Osteoblast (primary cell): Measurements from ENCODE around the gene DLG2. TPM values are rescaled to one million over a fixed set of nuclear protein-coding genes. Genes with fewer than 3 reads are reported as not detected.

Experiments used
- DNase-seq: peaks from one replicate; pipeline ENCODE4 v3.0.0; 2011; ENCODE audit warnings: low spot score, mixed read lengths; ENCODE audit not compliant: insufficient read length; ENCODE audit errors: missing footprints
- H2AFZ ChIP-seq: 2 replicates; pipeline ENCODE4 v1.6.0; 2011; ENCODE audit warnings: mild to moderate bottlenecking, low read length
- H3K27ac ChIP-seq: 2 replicates; pipeline ENCODE4 v1.5.1; 2011; ENCODE audit warnings: mild to moderate bottlenecking, low read depth, low read length, moderate library complexity
- H3K27me3 ChIP-seq: 2 replicates; pipeline ENCODE4 v1.6.0; 2012; ENCODE audit warnings: mild to moderate bottlenecking, control low read depth, inconsistent platforms, low read length, moderate library complexity; ENCODE audit not compliant: insufficient read depth
- H3K36me3 ChIP-seq: 2 replicates; pipeline ENCODE4 v1.5.1; 2011; ENCODE audit warnings: mild to moderate bottlenecking, low read length, control low read depth, moderate library complexity; ENCODE audit not compliant: insufficient read depth
- H3K4me1 ChIP-seq: 2 replicates; pipeline ENCODE4 v1.5.1; 2011; ENCODE audit warnings: mild to moderate bottlenecking, low read length, control low read depth, moderate library complexity; ENCODE audit not compliant: insufficient read depth
- H3K4me2 ChIP-seq: 2 replicates; pipeline ENCODE4 v1.6.0; 2011; ENCODE audit warnings: mild to moderate bottlenecking, low read length; ENCODE audit not compliant: insufficient read depth
- H3K4me3 ChIP-seq: fragments of 200-600 bp; sonication (generic); 3 replicates; pipeline ENCODE4 v1.5.1; 2012; ENCODE audit warnings: mild to moderate bottlenecking, low read length, inconsistent platforms; ENCODE audit not compliant: insufficient read depth
- H3K79me2 ChIP-seq: 2 replicates; pipeline ENCODE4 v1.6.0; 2012; ENCODE audit warnings: mild to moderate bottlenecking, low read length, control low read depth, inconsistent platforms; ENCODE audit not compliant: insufficient read depth
- H3K9me3 ChIP-seq: 2 replicates; pipeline ENCODE4 v1.5.1; 2011; ENCODE audit warnings: low read depth, low read length, control low read depth
- H4K20me1 ChIP-seq: 2 replicates; pipeline ENCODE4 v1.6.0; 2012; ENCODE audit warnings: mild to moderate bottlenecking, low read length, control low read depth; ENCODE audit not compliant: insufficient read depth
- total RNA-seq: library from RNA; depleted of rRNA; stranded (reverse); fragments of >200 nt; gene quantifications from 2 replicates; pipeline ENCODE4 v1.2.3, GENCODE V29; 2012
- TF ChIP-seq, protein P1 (sequence below): IDR thresholded peaks from 2 replicates; pipeline ENCODE4 v1.5.1; 2011; ENCODE audit warnings: mild to moderate bottlenecking, low read depth, low read length, moderate library complexity; ENCODE audit errors: extremely low read depth

The DLG2 gene
- total RNA-seq, 1 donor = 3.3 TPM

DNA sequence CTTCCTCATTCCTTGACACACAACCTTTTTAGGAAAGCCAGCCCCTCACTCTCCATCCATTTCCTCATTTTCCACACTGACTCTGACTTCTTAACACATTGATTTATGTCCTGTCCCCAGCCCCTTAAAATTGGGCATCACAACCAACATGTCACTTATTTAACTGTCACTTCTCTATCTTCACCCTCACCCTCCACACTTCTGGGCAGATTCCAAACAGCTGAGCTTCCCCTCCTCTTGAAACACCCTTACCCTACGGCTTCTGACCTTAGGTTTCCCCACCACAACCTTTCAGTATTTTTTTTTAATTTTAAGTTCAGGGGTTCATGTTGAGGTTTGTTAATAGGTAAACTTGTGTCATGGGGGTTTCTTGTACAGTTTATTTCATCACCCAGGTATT lies 696.3 kb downstream of the DLG2 start:
- H3K4me2 ChIP-seq = no peak overlapping the region
- no peaks in the 10 kb centered on the region for H3K9me3 ChIP-seq
- no peaks in the 10 kb centered on the region for H4K20me1 ChIP-seq
- no peak overlapping the region for H3K4me3 ChIP-seq
- H3K27ac ChIP-seq = no peak overlapping the region
- TF ChIP-seq, protein P1, sequence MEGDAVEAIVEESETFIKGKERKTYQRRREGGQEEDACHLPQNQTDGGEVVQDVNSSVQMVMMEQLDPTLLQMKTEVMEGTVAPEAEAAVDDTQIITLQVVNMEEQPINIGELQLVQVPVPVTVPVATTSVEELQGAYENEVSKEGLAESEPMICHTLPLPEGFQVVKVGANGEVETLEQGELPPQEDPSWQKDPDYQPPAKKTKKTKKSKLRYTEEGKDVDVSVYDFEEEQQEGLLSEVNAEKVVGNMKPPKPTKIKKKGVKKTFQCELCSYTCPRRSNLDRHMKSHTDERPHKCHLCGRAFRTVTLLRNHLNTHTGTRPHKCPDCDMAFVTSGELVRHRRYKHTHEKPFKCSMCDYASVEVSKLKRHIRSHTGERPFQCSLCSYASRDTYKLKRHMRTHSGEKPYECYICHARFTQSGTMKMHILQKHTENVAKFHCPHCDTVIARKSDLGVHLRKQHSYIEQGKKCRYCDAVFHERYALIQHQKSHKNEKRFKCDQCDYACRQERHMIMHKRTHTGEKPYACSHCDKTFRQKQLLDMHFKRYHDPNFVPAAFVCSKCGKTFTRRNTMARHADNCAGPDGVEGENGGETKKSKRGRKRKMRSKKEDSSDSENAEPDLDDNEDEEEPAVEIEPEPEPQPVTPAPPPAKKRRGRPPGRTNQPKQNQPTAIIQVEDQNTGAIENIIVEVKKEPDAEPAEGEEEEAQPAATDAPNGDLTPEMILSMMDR = no peak
- no peaks in the 10 kb centered on the region for H3K27me3 ChIP-seq
- no peak overlapping the region for H2AFZ ChIP-seq
- no peak for DNase-seq
- H3K79me2 ChIP-seq = no peaks in the 10 kb centered on the region
- H3K4me1 ChIP-seq = no peaks in the 10 kb centered on the region
- no peaks in the 10 kb centered on the region for H3K36me3 ChIP-seq

DNA sequence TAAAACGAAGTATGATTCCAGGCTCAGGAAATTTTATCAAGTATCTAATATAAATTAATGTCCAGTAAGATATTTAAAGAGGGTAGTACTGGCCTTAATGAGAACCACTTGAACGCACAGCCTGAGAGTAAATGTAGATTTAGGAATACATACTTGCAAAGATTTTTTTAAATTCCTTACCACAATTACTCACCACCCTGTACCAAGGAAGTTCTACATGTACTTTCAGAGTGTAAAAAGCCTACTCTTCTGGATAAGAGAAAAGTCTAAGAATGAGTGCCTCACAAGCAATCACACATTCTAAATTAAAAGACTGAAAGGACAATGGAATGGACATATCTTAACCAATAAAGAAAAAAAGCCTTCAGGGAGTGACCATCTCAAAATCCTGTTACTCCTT lies 697.4 kb downstream of the DLG2 start:
- no peak for DNase-seq
- Histone ChIP-seq H2AFZ (no peak overlapping the region), H3K4me3 (no peak overlapping the region), H3K79me2 (no peaks in the 10 kb centered on the region), H3K4me1 (no peaks in the 10 kb centered on the region), H3K4me2 (no peak overlapping the region), H3K27me3 (peaks cover 1% of the 10 kb centered on the region), H3K9me3 (no peaks in the 10 kb centered on the region), H3K27ac (no peak overlapping the region), H3K36me3 (no peaks in the 10 kb centered on the region), H4K20me1 (no peaks in the 10 kb centered on the region)
- TF ChIP-seq, protein P1 = no peak

DNA sequence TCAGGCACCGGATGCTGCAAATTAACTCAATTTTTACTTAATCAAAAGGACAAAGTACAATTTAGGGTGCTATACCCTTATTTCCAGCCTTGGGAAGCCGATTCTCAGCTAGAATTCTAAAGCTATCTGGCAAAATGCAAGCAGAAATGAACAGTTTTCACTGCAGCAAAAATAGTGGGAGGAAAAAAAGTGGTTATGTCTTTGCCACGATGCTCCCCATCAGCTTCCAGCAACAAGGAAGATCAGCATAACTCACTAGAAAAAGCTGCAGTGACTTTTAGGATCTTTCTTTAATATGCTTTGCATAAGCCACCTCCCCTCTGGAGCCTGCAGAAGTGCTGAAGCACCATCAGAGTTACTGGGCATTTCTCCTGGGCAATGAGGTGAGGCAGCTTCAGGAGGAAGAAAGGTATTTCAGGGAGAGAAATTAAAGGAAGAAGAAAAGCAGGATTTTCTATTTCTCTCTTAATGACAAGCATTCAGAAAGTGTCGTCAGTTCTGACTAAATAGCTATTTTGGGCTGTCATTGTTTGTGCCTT lies 702.9 kb downstream of the DLG2 start:
- TF ChIP-seq, protein P1 = no peak
- no peaks in the 10 kb centered on the region for H3K79me2 ChIP-seq

DNA sequence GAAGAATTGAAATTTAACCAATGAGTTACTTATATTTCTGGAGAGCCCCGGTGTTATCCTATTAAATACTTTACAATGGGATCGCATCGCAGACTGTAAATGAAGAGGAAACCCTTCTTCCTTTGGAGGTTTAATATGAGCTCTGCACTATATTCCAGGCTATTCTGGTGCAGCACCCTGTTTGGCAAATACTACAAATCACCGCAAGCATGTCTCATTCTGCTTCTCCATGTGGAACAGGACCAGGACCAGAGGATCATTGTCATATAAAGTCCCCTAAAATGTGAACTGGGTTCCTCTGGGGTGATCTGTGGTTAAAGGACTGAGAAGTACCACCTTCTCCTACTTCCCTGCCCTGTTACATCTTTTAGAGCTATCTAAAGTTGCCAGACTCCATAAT lies 703.7 kb downstream of the DLG2 start:
- Histone ChIP-seq H3K4me1 (peaks cover 4% of the 10 kb centered on the region), H3K36me3 (no peaks in the 10 kb centered on the region), H2AFZ (no peak overlapping the region), H3K4me2 (peak overlapping the region; percentile 67), H3K27me3 (peaks cover 11% of the 10 kb centered on the region), H3K9me3 (no peaks in the 10 kb centered on the region), H3K4me3 (no peak overlapping the region), H3K79me2 (no peaks in the 10 kb centered on the region), H4K20me1 (no peaks in the 10 kb centered on the region), H3K27ac (no peak overlapping the region)
- TF ChIP-seq, protein P1 = no peak
- DNase-seq = no peak

More for the DNA sequence above, 702.9 kb downstream of the DLG2 start:
- no peak overlapping the region for H3K4me3 ChIP-seq
- H3K27me3 ChIP-seq = peaks cover 11% of the 10 kb centered on the region
- no peak overlapping the region for H3K4me2 ChIP-seq
- no peak overlapping the region for H3K27ac ChIP-seq
- DNase-seq = no peak
- H4K20me1 ChIP-seq = no peaks in the 10 kb centered on the region
- no peak overlapping the region for H2AFZ ChIP-seq
- peaks cover 4% of the 10 kb centered on the region for H3K4me1 ChIP-seq
- H3K9me3 ChIP-seq = no peaks in the 10 kb centered on the region
- H3K36me3 ChIP-seq = no peaks in the 10 kb centered on the region
